ENCODE measurements around the gene ZMIZ1. TPM values are rescaled to one million over a fixed set of nuclear protein-coding genes. Genes with fewer than 3 reads are reported as not detected.

The ZMIZ1 gene
- total RNA-seq, 1 donor from 2014 or later: 85.2 TPM

DNA sequence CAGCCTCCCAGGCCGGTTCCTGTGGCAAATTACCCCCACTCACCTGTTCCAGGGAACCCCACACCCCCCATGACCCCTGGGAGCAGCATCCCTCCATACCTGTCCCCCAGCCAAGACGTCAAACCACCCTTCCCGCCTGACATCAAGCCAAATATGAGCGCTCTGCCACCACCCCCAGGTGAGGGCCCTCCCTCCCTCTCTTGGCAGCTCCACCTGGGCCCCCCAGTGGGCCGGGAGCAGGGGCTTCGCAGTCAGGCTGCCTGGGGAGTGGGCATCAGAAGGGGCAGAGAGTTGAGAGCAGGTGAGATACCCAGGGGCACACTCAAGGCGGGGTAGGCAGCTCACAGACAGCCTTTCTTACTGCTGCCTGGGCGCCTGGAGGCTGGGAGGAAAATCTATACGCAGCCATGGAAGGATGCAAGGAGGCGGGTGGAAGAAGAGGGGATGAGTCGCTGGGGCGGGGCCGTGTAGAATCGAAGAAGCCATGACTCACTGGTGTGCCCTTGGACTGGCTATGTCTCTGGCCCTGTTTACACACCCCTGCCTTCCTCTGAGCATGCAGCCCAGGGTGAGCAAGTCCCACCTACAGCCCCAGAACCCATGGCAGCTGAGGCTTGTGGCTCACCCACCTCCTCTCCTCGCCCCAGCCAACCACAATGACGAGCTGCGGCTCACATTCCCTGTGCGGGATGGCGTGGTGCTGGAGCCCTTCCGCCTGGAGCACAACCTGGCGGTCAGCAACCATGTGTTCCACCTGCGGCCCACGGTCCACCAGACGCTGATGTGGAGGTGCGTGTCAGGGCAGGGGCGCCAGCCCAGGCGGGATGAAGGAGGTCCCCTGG, 229.9 kb downstream of the ZMIZ1 start:
- Mint-ChIP-seq H3K36me3 (ENCODE audit: insufficient read depth) (peaks cover 26% of the 10 kb centered on the region), H3K4me1 (ENCODE audit: low read depth) (no peaks in the 10 kb centered on the region), H3K9me3 (ENCODE audit: low read depth) (no peaks in the 10 kb centered on the region), H3K27ac (no peak overlapping the region), H3K27me3 (no peaks in the 10 kb centered on the region), H3K4me3 (ENCODE audit: low read depth) (no peak overlapping the region)
- no peak for DNase-seq (ENCODE audit: low spot score, unreplicated experiment)
- TF ChIP-seq, protein P1, sequence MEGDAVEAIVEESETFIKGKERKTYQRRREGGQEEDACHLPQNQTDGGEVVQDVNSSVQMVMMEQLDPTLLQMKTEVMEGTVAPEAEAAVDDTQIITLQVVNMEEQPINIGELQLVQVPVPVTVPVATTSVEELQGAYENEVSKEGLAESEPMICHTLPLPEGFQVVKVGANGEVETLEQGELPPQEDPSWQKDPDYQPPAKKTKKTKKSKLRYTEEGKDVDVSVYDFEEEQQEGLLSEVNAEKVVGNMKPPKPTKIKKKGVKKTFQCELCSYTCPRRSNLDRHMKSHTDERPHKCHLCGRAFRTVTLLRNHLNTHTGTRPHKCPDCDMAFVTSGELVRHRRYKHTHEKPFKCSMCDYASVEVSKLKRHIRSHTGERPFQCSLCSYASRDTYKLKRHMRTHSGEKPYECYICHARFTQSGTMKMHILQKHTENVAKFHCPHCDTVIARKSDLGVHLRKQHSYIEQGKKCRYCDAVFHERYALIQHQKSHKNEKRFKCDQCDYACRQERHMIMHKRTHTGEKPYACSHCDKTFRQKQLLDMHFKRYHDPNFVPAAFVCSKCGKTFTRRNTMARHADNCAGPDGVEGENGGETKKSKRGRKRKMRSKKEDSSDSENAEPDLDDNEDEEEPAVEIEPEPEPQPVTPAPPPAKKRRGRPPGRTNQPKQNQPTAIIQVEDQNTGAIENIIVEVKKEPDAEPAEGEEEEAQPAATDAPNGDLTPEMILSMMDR (IDR thresholded peaks at IDR 0.05; ENCODE audit: unreplicated experiment): no peak

DNA sequence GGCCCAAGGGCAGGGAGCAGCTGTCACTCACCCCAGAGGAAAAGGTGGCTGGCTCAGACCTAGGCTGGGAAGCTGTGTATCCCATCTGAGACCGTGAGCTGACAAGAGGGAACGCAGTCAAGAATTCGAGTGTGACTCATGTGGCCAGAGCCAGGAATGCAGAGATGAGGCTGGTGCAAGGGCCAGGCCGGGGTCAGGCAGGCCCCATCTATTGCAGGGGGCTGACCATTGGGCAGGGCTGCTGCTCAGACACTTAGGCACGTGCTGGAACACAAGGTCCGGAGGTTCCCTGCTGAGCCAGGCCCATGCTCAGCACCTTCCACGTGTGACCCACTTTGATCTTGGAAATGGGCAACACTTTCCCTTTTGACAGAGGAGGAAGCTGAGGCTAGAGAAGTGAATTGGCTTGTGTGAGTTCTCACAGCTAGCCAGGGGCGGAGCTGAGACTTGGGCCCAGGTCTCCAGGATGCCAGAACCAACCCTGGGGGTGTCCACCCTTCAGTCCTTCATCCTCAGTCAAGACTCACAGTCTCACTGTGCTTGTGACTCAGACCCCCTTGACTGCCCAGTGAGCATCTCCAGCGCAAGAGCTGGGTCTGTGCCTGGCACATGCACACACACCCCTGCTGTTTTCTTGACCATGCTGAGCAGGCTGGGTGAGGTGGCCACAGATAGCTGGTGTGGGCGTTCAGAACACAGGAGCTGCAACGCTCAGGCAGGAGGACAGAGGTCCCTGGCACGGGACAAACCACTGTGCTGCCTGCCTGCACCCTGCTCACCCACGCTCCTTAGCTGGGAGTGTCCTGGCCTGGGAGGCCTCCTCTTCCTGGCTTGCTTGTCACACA, 230.9 kb downstream of the ZMIZ1 start:
- no peaks in the 10 kb centered on the region for H3K27me3 Mint-ChIP-seq
- no peak overlapping the region for H3K4me3 Mint-ChIP-seq (ENCODE audit: low read depth)
- H3K27ac Mint-ChIP-seq: no peak overlapping the region
- no peaks in the 10 kb centered on the region for H3K9me3 Mint-ChIP-seq (ENCODE audit: low read depth)
- H3K4me1 Mint-ChIP-seq (ENCODE audit: low read depth): no peaks in the 10 kb centered on the region
- H3K36me3 Mint-ChIP-seq (ENCODE audit: insufficient read depth): peaks cover 23% of the 10 kb centered on the region
- TF ChIP-seq, protein P1 (IDR thresholded peaks at IDR 0.05; ENCODE audit: unreplicated experiment): no peak
- no peak for DNase-seq (ENCODE audit: low spot score, unreplicated experiment)

DNA sequence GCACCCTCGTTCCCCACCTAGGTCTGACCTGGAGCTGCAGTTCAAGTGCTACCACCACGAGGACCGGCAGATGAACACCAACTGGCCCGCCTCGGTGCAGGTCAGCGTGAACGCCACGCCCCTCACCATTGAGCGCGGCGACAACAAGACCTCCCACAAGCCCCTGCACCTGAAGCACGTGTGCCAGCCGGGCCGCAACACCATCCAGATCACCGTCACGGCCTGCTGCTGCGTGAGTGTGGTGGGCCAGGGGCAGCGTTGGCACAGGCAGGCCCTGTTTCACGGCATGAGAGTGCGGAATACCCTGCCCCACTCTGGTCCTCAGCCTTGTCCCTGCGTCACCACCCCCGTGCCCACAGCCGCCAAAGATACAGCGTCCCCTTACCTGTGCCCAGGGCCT, 231.9 kb downstream of the ZMIZ1 start:
- Mint-ChIP-seq H3K27ac (peak overlapping the region; percentile 60), H3K4me3 (ENCODE audit: low read depth) (no peak overlapping the region), H3K27me3 (no peaks in the 10 kb centered on the region), H3K4me1 (ENCODE audit: low read depth) (no peaks in the 10 kb centered on the region), H3K36me3 (ENCODE audit: insufficient read depth) (peaks cover 20% of the 10 kb centered on the region), H3K9me3 (ENCODE audit: low read depth) (no peaks in the 10 kb centered on the region)
- DNase-seq (ENCODE audit: low spot score, unreplicated experiment): no peak
- TF ChIP-seq, protein P1 (IDR thresholded peaks at IDR 0.05; ENCODE audit: unreplicated experiment): no peak

DNA sequence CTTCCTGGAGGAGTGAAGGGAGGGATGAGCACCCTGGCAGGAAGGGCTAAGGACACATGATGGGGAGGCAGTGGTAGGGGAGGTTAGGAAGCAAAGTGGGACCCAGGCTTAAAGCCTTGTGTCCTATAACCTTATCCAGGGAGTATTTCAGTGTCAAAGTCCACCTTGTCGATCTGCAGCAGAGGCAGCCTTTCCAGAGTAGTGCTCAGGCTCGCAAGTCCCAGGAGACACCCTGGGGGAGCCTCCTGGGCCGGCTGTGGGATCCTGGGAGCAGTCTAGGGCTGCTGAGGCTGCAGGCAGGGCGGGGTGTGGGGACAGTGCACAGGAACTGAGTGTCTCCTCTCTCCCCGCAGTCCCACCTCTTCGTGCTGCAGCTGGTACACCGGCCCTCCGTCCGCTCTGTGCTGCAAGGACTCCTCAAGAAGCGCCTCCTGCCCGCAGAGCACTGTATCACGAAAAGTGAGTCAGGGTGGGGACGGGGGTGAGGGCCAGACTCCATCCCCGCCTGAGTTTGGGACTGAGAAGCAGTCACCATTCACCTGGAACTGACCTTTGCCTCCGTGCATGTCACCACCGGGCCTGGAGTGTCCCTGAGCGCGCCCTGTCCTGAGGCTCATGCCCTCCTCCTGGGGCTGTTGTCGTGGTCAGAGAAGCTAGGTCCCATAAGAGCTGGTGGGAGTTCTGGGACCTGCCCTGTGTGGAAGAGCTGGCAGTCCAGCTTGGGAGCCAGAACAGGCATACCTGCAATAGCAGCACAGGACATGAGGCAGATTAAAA, 233.2 kb downstream of the ZMIZ1 start:
- TF ChIP-seq, protein P1 (IDR thresholded peaks at IDR 0.05; ENCODE audit: unreplicated experiment): no peak
- Mint-ChIP-seq H3K27me3 (no peaks in the 10 kb centered on the region), H3K4me3 (ENCODE audit: low read depth) (no peak overlapping the region), H3K9me3 (ENCODE audit: low read depth) (no peaks in the 10 kb centered on the region), H3K36me3 (ENCODE audit: insufficient read depth) (peaks cover 17% of the 10 kb centered on the region), H3K4me1 (ENCODE audit: low read depth) (no peaks in the 10 kb centered on the region), H3K27ac (peak overlapping the region; percentile 11)
- no peak for DNase-seq (ENCODE audit: low spot score, unreplicated experiment)
